Measurements from ENCODE around the gene SAMD11.

Gene SAMD11

GRCh38 chr1:975365-975764 lies 51.6 kb downstream of the SAMD11 start:
- TF ChIP-seq YY1 (IDR thresholded peaks at IDR 0.05; ENCODE audit: low read depth): no peak
- TF ChIP-seq ZBTB7A (IDR thresholded peaks at IDR 0.05; ENCODE audit: low read depth): no peak
- no peak for TF ChIP-seq NFIC (IDR thresholded peaks at IDR 0.05)
- TF ChIP-seq FOXM1 (IDR thresholded peaks at IDR 0.05; ENCODE audit: borderline replicate concordance, low read depth): no peak
- no peak for TF ChIP-seq MAX (IDR thresholded peaks at IDR 0.05)
- no peak for TF ChIP-seq CEBPB (IDR thresholded peaks at IDR 0.05)
- no peak for TF ChIP-seq USF1 (IDR thresholded peaks at IDR 0.05)
- TF ChIP-seq TEAD4 (IDR thresholded peaks at IDR 0.05): no peak
- TF ChIP-seq EP300 (IDR thresholded peaks at IDR 0.05; ENCODE audit: borderline replicate concordance): no peak
- TF ChIP-seq TAF1 (IDR thresholded peaks at IDR 0.05; ENCODE audit: low read depth): no peak
- TF ChIP-seq EGR1 (IDR thresholded peaks at IDR 0.05): no peak
- no peak for TF ChIP-seq REST (IDR thresholded peaks at IDR 0.05; ENCODE audit: low read depth)

GRCh38 chr1:975896-976683 lies 52.4 kb downstream of the SAMD11 start:
- TF ChIP-seq ZBTB7A (IDR thresholded peaks at IDR 0.05; ENCODE audit: low read depth): 0 out of 2 replicates have a peak, but pooled peaks have one; percentile 30
- peak; percentile 40; the same call in 1 of the 2 replicates for TF ChIP-seq RAD21 (IDR thresholded peaks at IDR 0.05; ENCODE audit: low read depth)
- no peak for TF ChIP-seq YY1 (IDR thresholded peaks at IDR 0.05; ENCODE audit: low read depth)

GRCh38 chr1:978069-978834 lies 54.5 kb downstream of the SAMD11 start:
- TF ChIP-seq NFIC (IDR thresholded peaks at IDR 0.05): no peak; the same call in 1 of the 2 replicates
- TF ChIP-seq CEBPB (IDR thresholded peaks at IDR 0.05): no peak

GRCh38 chr1:978835-979743 lies 55.4 kb downstream of the SAMD11 start:
- no peak for TF ChIP-seq ZBTB7A (IDR thresholded peaks at IDR 0.05; ENCODE audit: low read depth)
- no peak for TF ChIP-seq EP300 (IDR thresholded peaks at IDR 0.05; ENCODE audit: borderline replicate concordance)
- TF ChIP-seq TCF12 (IDR thresholded peaks at IDR 0.05; ENCODE audit: low read depth): no peak
- no peak for TF ChIP-seq USF1 (IDR thresholded peaks at IDR 0.05)
- TF ChIP-seq RAD21 (IDR thresholded peaks at IDR 0.05; ENCODE audit: low read depth): no peak
- no peak for TF ChIP-seq EGR1 (IDR thresholded peaks at IDR 0.05)
- no peak for TF ChIP-seq REST (IDR thresholded peaks at IDR 0.05; ENCODE audit: low read depth)
- no peak for TF ChIP-seq MAX (IDR thresholded peaks at IDR 0.05)
- TF ChIP-seq TAF1 (IDR thresholded peaks at IDR 0.05; ENCODE audit: low read depth): no peak
- no peak for TF ChIP-seq TEAD4 (IDR thresholded peaks at IDR 0.05)
- TF ChIP-seq NFIC (IDR thresholded peaks at IDR 0.05): no peak

GRCh38 chr1:979744-980072 lies 56.0 kb downstream of the SAMD11 start:
- no peak for TF ChIP-seq EGR1 (IDR thresholded peaks at IDR 0.05)
- TF ChIP-seq CEBPB (IDR thresholded peaks at IDR 0.05): no peak
- no peak for TF ChIP-seq TEAD4 (IDR thresholded peaks at IDR 0.05)
- TF ChIP-seq NFIC (IDR thresholded peaks at IDR 0.05): no peak
- no peak for TF ChIP-seq MAX (IDR thresholded peaks at IDR 0.05)
- no peak for TF ChIP-seq REST (IDR thresholded peaks at IDR 0.05; ENCODE audit: low read depth)
